K562 (cell line): ENCODE results near the gene PEX10. TPM values are rescaled to one million over a fixed set of nuclear protein-coding genes. Genes with fewer than 3 reads are reported as not detected.
A peak's percentile ranks its signal among the peaks of the same experiment; 100 is the strongest.

Source experiments
- ATAC-seq: fragments of 200-7000 bp; cut with Tn5 transposase; 3 replicates; pipeline ENCODE4 v1.9.1; 2020; ENCODE audit warnings: moderate library complexity
- BruUV-seq: library from RNA; stranded (reverse); fragments of 400-500 nt; replicated peaks from 2 replicates; lab custom pipeline; 2021; lab: Mats Ljungman, UMichigan
- CTCF ChIA-PET: fragments of 300-600 bp; formaldehyde crosslinking; extraction: SDS; loops from one replicate; lab custom pipeline; 2021; ENCODE audit warnings: low intra/inter-chr PET ratio; lab: Yijun Ruan, JAX
- POLR2A ChIA-PET: fragments of 300-600, 350-650 bp; sonication (Branson Sonifier 250); formaldehyde crosslinking; extraction: SDS; loops from one replicate; lab custom pipeline; 2021; ENCODE audit warnings: antibody characterized with exemption, inconsistent platforms; lab: Yijun Ruan, JAX
- DNase-seq, 4 experiments: peaks; one replicate each; pipeline versions ENCODE4 v3.0.0 to v3.0.0-alpha.2; 2011 to 2018; ENCODE audit warnings: low spot score in 3 of 4, mixed read lengths in 3 of 4; ENCODE audit errors: extremely low read depth in 1 of 4
- FAIRE-seq: peaks from 2 replicates; lab custom pipeline; 2011; peaks lifted over from hg19 to GRCh38; lab: Jason Lieb, UNC
- H2AFZ ChIP-seq: 2 replicates; pipeline ENCODE4 v1.6.0; 2011; ENCODE audit warnings: low read depth, low read length, control low read depth, inconsistent platforms
- H3K27ac ChIP-seq: fragments of 200-600 bp; 3 replicates; pipeline ENCODE4 v1.8.0; 2011; ENCODE audit warnings: low read depth, mild to moderate bottlenecking, control low read depth, inconsistent platforms, low read length, moderate library complexity, mixed read lengths; ENCODE audit errors: extremely low read depth
- H3K27me3 ChIP-seq, 2 experiments: fragments of 300-600 bp in 1 of 2; 2 replicates in 1 of 2; 3 replicates in 1 of 2; pipeline versions ENCODE4 v1.6.0 to v1.8.0; 2011; ENCODE audit warnings: inconsistent platforms in 2 of 2, low read length in 2 of 2, mild to moderate bottlenecking in 1 of 2, mixed read lengths in 1 of 2, moderate library complexity in 1 of 2; ENCODE audit not compliant: control insufficient read depth in 2 of 2, insufficient read depth in 2 of 2
- H3K36me3 ChIP-seq: fragments of 300-600 bp; 3 replicates; pipeline ENCODE4 v1.8.0; 2011; ENCODE audit warnings: mild to moderate bottlenecking, low read length, inconsistent platforms; ENCODE audit not compliant: control insufficient read depth, insufficient read depth
- H3K4me1 ChIP-seq, 2 experiments: fragments of 200-600 bp in 1 of 2; replicated peaks in 1 of 2; 2 replicates in 1 of 2; 3 replicates in 1 of 2; pipeline versions ENCODE4 v1.5.1 to v1.8.0; 2011; ENCODE audit warnings: inconsistent platforms in 2 of 2, low read length in 2 of 2, mild to moderate bottlenecking in 1 of 2, mixed read lengths in 1 of 2, moderate library complexity in 1 of 2; ENCODE audit not compliant: control insufficient read depth in 2 of 2, insufficient read depth in 2 of 2
- H3K4me2 ChIP-seq: 2 replicates; pipeline ENCODE4 v1.6.1; 2011; ENCODE audit warnings: low read length, control low read depth, inconsistent platforms, mixed read lengths; ENCODE audit not compliant: insufficient read depth
- H3K4me3 ChIP-seq: fragments of 200-600 bp; sonication (generic), shearing (Covaris generic); 2 replicates; pipeline ENCODE4 v1.5.1; 2016; ENCODE audit warnings: control low read depth, inconsistent platforms
- H3K79me2 ChIP-seq: fragments of 200-600 bp; 3 replicates; pipeline ENCODE4 v1.8.0; 2011; ENCODE audit warnings: low read length, inconsistent platforms; ENCODE audit not compliant: control insufficient read depth, insufficient read depth
- H3K9ac ChIP-seq, 2 experiments: 2 replicates each; pipeline versions ENCODE4 v1.6.0 to v1.6.1; 2011; ENCODE audit warnings: low read depth in 2 of 2, low read length in 2 of 2, control low read depth in 1 of 2, inconsistent platforms in 1 of 2, mild to moderate bottlenecking in 1 of 2, mixed read lengths in 1 of 2; ENCODE audit not compliant: insufficient read depth in 1 of 2
- H3K9me1 ChIP-seq: one replicate; pipeline ENCODE4 v1.6.0; 2011; ENCODE audit warnings: inconsistent platforms, mild to moderate bottlenecking, low read length, moderate library complexity; ENCODE audit not compliant: control insufficient read depth, insufficient read depth
- H3K9me3 ChIP-seq: replicated peaks from 2 replicates; pipeline ENCODE4 v1.5.1; 2011; ENCODE audit warnings: low read depth, low read length, inconsistent platforms; ENCODE audit not compliant: control insufficient read depth, insufficient read depth
- H4K20me1 ChIP-seq: replicated peaks from 2 replicates; pipeline ENCODE4 v1.6.1; 2011; ENCODE audit warnings: low read length, inconsistent platforms, mixed read lengths; ENCODE audit not compliant: control insufficient read depth, insufficient read depth
- CBFB ChIP-seq: sonication (generic); formaldehyde crosslinking; IDR thresholded peaks from 2 replicates; pipeline ENCODE4 v1.4.0; 2020; ENCODE audit warnings: mild to moderate bottlenecking, missing genetic modification reagents
- CHCHD3 ChIP-seq: fragments of 250-450 bp; sonication (Bioruptor Pico); IDR thresholded peaks from 2 replicates; pipeline ENCODE4 v2.1.2; 2022; ENCODE audit warnings: mild to moderate bottlenecking
- CSDE1 ChIP-seq, 2 experiments: fragments of 450-650 bp; IDR thresholded peaks; 2 replicates each; pipeline ENCODE4 v1.6.1; 2016; ENCODE audit warnings: mild to moderate bottlenecking in 1 of 2
- FOXJ3 ChIP-seq: sonication (generic); formaldehyde crosslinking; IDR thresholded peaks from 2 replicates; pipeline ENCODE4 v1.4.0; 2020; ENCODE audit warnings: mild to moderate bottlenecking, missing genetic modification reagents
- KAT7 ChIP-seq: sonication (generic); formaldehyde crosslinking; IDR thresholded peaks from 2 replicates; pipeline ENCODE4 v1.8.0; 2022; ENCODE audit warnings: missing genetic modification reagents, mild to moderate bottlenecking, borderline replicate concordance
- KDM5B ChIP-seq: fragments of 200-600 bp; sonication (generic); IDR thresholded peaks from 2 replicates; pipeline ENCODE4 v1.6.1; 2012; ENCODE audit warnings: low read depth, mild to moderate bottlenecking, moderate library complexity, low read length, control low read depth, inconsistent platforms; ENCODE audit not compliant: insufficient replicate concordance
- LARP7 ChIP-seq: fragments of 450-650 bp; IDR thresholded peaks from 2 replicates; pipeline ENCODE4 v1.6.1; 2016
- MECOM ChIP-seq: fragments of 250-450 bp; sonication (Bioruptor Pico); IDR thresholded peaks from 2 replicates; pipeline ENCODE4 v1.8.0; 2022; ENCODE audit warnings: inconsistent platforms
- NR4A1 ChIP-seq, 2 experiments: fragments of 250-450 bp in 1 of 2; fragments of 450-650 bp in 1 of 2; sonication (Bioruptor Pico) in 1 of 2; IDR thresholded peaks; 2 replicates each; pipeline versions ENCODE4 v1.4.0 to v1.6.1; 2016 to 2020; ENCODE audit warnings: mild to moderate bottlenecking in 2 of 2, missing compliant biosample characterization in 1 of 2, missing genetic modification characterization in 1 of 2, moderate library complexity in 1 of 2
- PHF21A ChIP-seq: fragments of 450-650 bp; IDR thresholded peaks from 2 replicates; pipeline ENCODE4 v1.6.1; 2017; ENCODE audit warnings: low read depth, borderline replicate concordance
- POLR2G ChIP-seq: fragments of 200-400 bp; formaldehyde crosslinking; IDR thresholded peaks from 2 replicates; pipeline ENCODE4 v1.6.1; 2017; ENCODE audit warnings: low read depth, mild to moderate bottlenecking, antibody characterized with exemption, low read length, moderate library complexity
- POLR2H ChIP-seq: IDR thresholded peaks from 2 replicates; pipeline ENCODE4 v1.6.1; 2016; ENCODE audit warnings: missing genetic modification characterization, low read depth, mild to moderate bottlenecking, control low read depth, missing compliant biosample characterization, moderate library complexity
- SUPT5H ChIP-seq: fragments of 450-650 bp; IDR thresholded peaks from 2 replicates; pipeline ENCODE4 v1.6.1; 2016
- TAF7 ChIP-seq: fragments of 450-650 bp; IDR thresholded peaks from 2 replicates; pipeline ENCODE4 v1.6.1; 2016; ENCODE audit warnings: missing genetic modification characterization, missing compliant biosample characterization
- TOE1 ChIP-seq, 2 experiments: fragments of 450-650 bp in 1 of 2; sonication (generic) in 1 of 2; formaldehyde crosslinking in 1 of 2; IDR thresholded peaks; 2 replicates each; pipeline versions ENCODE4 v1.7.1 to v1.8.0; 2016 to 2022; ENCODE audit warnings: borderline replicate concordance in 2 of 2, mild to moderate bottlenecking in 2 of 2, antibody characterized with exemption in 1 of 2, inconsistent platforms in 1 of 2, low read depth in 1 of 2, missing genetic modification reagents in 1 of 2, moderate library complexity in 1 of 2
- ZBTB17 ChIP-seq: fragments of 450-650 bp; formaldehyde crosslinking; IDR thresholded peaks from 2 replicates; pipeline ENCODE4 v1.4.0; 2020; ENCODE audit warnings: mild to moderate bottlenecking
- ZNF197 ChIP-seq: fragments of 200-800 bp; sonication (Bioruptor generic); IDR thresholded peaks from 2 replicates; pipeline ENCODE4 v1.6.1; 2016; ENCODE audit warnings: low read depth, missing genetic modification characterization, missing compliant biosample characterization
- WGBS: fragments of 100-300 bp; shearing (Covaris generic); methylation state at CpG from one replicate; pipeline ENCODE4 v1.1.6; 2016; ENCODE audit warnings: low coverage, mixed read lengths; ENCODE audit not compliant: insufficient coverage; ENCODE audit errors: missing lambda C conversion rate; 5-methylcytosine and 5-hydroxymethylcytosine counted together
- in situ Hi-C: fragments of 300-500 bp; cut with MboI; formaldehyde crosslinking; loops from 4 replicates; pipeline ENCODE4 v1.15.0; 2018; ENCODE audit warnings: inconsistent platforms, mixed read lengths
- intact Hi-C: fragments of 100-400 bp; cut with micrococcal nuclease; formaldehyde crosslinking; loops from 2 replicates; pipeline ENCODE4 v1.14.2; 2022
- polyA plus RNA-seq, 8 experiments: library from polyadenylated mRNA; depleted of rRNA in 4 of 8; stranded (reverse) in 5 of 8; unstranded in 3 of 8; fragments of >200 nt; fragmentation: Nextera tagmentation in 2 of 8; fragmentation: Illumina TruSeq in 1 of 8; extraction: Ambion mirVana in 2 of 8; extraction: Trizol in 1 of 8; gene quantifications; 2 replicates each; pipeline versions ENCODE4 v1.2.1 to v1.2.3, GENCODE V29; 2011 to 2014; ENCODE audit warnings: inconsistent platforms in 1 of 8, missing spikeins in 1 of 8
- total RNA-seq, 7 experiments: library from RNA; depleted of rRNA in 6 of 7; stranded (reverse); fragments of >200 nt in 6 of 7; fragmentation: Illumina TruSeq in 2 of 7; extraction: Trizol in 2 of 7; gene quantifications; 2 replicates each; pipeline versions ENCODE4 v1.2.1 to v1.2.3, GENCODE V29; 2011 to 2021; ENCODE audit warnings: low replicate concordance in 1 of 7
- TF ChIP-seq, protein P1 (sequence below): fragments of 150-350 bp; IDR thresholded peaks from 2 replicates; pipeline ENCODE4 v1.6.1; 2014; ENCODE audit warnings: low read depth, mild to moderate bottlenecking, low read length, borderline replicate concordance

Gene PEX10
- total and polyA plus RNA-seq, 9 of the 15 experiments (the other 6 are each of a cell fraction or from before 2014, with no cell fraction given), result 0.03 to 26.2 (median 8.7) TPM

DNA sequence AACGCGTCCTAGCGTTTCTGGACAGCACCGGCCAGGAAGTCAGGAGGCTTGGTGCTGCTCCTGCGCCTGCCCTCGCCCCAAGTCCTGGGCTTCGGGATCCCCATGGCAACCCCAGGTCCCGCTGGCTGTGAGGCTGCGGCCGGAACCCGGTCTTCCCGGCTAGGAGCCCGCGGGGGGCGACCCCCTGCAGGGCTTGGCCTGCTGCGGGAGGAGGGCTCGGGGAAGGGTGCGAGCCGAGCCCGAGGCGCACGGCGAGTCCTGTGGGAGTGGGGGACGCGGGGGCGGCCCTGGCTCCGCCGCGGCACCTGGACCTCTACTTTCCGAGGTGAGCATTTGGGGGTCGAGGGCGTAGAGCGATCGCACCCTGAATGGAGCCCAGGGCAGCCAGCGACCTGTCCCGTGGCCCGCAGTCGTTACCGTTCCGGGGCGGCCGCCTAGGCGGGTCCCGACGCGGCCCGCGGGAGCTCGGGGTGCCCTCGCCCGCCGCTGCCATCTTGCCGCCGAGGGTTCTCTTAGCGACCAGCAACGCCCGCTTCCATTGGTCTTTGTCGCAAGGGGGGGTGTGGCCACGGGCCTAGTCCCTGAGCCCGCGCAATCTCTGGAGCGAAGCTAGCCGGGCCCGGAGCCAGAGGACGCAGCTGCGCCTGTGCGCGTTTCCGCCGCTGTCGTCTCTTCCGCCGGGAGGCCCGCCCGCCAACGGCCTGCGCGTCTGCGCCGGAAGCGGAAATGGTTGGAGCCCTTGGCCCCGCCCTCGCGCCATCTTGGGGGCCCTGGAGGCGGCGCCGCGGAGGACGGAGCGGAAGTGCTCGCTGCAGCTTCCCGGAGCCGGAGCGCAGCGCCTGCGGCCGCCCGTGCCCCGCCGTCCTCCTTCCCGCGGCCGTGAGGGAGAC is 21.1 kb downstream of the PEX10 start, which contains the start of the genes MORN1 and RER1 (continued):
- TF ChIP-seq KDM5B (peak; percentile 54), POLR2G (peak; percentile 90), PHF21A (no peak), ZBTB17 (no peak), SUPT5H (peak; percentile 62; the same call in 1 of the 2 replicates), POLR2H (tag) (no peak), ZNF197 (no peak), CSDE1 (IDR thresholded peaks at IDR 0.05) (peak in 1 of 2 experiments; percentile 61; a peak in 1 of 4 replicates), LARP7 (no peak), KAT7 (CRISPR knock-in tag) (peak; percentile 49; the same call in 1 of the 2 replicates), CBFB (CRISPR knock-in tag) (no peak; the same call in 1 of the 2 replicates)

DNA sequence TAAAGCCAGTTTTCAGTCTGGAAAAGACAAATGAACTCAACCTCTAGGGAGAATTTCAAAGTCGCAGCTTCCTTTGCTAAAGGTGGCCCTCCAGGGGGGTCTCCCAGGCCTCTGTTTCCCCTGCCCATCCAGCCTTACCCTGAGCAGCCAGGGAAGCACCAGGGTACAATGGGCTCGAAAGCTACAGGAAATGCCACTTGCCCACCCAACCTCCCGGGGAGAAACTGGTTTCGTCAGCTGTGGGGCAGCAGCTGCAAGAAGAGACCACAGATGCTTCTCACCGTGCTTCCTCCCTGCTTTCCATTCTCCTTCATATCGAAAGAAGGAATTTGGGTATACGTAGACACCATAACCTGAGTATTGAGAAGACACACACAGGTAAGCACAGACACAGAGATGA is 22.7 kb downstream of the PEX10 start:
- in situ Hi-C loops, result no loop called here
- intact Hi-C loops, result loop anchor here (2.0 kb wide), 1 partner anchor 23 kb away; the partner anchor contains the start of gene PEX10
- WGBS, result 91% methylated on average over 7 of the region's 7 CpGs
- TF ChIP-seq TOE1 (IDR thresholded peaks at IDR 0.05; ENCODE audit: borderline replicate concordance), result no peak
- no peak for TF ChIP-seq TOE1 (CRISPR knock-in tag; IDR thresholded peaks at IDR 0.05; ENCODE audit: borderline replicate concordance, low read depth)
- TF ChIP-seq FOXJ3 (CRISPR knock-in tag), result no peak
- TF ChIP-seq, protein P1, sequence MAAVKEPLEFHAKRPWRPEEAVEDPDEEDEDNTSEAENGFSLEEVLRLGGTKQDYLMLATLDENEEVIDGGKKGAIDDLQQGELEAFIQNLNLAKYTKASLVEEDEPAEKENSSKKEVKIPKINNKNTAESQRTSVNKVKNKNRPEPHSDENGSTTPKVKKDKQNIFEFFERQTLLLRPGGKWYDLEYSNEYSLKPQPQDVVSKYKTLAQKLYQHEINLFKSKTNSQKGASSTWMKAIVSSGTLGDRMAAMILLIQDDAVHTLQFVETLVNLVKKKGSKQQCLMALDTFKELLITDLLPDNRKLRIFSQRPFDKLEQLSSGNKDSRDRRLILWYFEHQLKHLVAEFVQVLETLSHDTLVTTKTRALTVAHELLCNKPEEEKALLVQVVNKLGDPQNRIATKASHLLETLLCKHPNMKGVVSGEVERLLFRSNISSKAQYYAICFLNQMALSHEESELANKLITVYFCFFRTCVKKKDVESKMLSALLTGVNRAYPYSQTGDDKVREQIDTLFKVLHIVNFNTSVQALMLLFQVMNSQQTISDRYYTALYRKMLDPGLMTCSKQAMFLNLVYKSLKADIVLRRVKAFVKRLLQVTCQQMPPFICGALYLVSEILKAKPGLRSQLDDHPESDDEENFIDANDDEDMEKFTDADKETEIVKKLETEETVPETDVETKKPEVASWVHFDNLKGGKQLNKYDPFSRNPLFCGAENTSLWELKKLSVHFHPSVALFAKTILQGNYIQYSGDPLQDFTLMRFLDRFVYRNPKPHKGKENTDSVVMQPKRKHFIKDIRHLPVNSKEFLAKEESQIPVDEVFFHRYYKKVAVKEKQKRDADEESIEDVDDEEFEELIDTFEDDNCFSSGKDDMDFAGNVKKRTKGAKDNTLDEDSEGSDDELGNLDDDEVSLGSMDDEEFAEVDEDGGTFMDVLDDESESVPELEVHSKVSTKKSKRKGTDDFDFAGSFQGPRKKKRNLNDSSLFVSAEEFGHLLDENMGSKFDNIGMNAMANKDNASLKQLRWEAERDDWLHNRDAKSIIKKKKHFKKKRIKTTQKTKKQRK, result no peak
- no peak for TF ChIP-seq CHCHD3
- no peak for TF ChIP-seq NR4A1 (CRISPR knock-in tag; IDR thresholded peaks at IDR 0.05)
- TF ChIP-seq NR4A1 (tag; IDR thresholded peaks at IDR 0.05), result no peak
- TF ChIP-seq TAF7 (tag), result no peak
- no peak for TF ChIP-seq MECOM (CRISPR knock-in tag)

More for the DNA sequence above, 22.7 kb downstream of the PEX10 start:
- Histone ChIP-seq H3K4me1 (peaks cover 20 to 39% of the 10 kb centered on the region in 2 experiments), H3K9ac (peak overlapping the region in 1 of 2 experiments; percentile 97; a peak in 2 of 4 replicates), H4K20me1 (peaks cover 11% of the 10 kb centered on the region; the same call in 1 of the 2 replicates), H3K79me2 (peaks cover 46% of the 10 kb centered on the region), H3K4me2 (peak overlapping the region; percentile 92; the same call in 1 of the 2 replicates), H3K27ac (no peak overlapping the region), H3K4me3 (no peak overlapping the region), H3K9me1 (peaks cover 11% of the 10 kb centered on the region), H3K36me3 (peaks cover 28% of the 10 kb centered on the region), H3K9me3 (no peaks in the 10 kb centered on the region), H3K27me3 (no peaks in the 10 kb centered on the region), H2AFZ (no peak overlapping the region)
- peak; percentile 11 for FAIRE-seq
- no peak for DNase-seq
- POLR2A ChIA-PET, result interaction anchor here (1.2 kb wide), 1 partner anchor 18 kb away, joined by 3 read pairs; no protein-coding TSS in a partner anchor
- BruUV-seq, result no TSS peak
- CTCF ChIA-PET, result no interaction called here
- ATAC-seq, result no peak
